Activated CD4-positive, alpha-beta T cell treated with anti-CD3 and anti-CD28 coated beads, Interleukin-10, Interleukin-2, amounts not matched to agents 100 ng/mL and 50 ng/mL, durations not matched to agents 16 hours and 8 hours (primary cell): ENCODE measurements around the gene SCYL2.
"Not testable (repeated sequence)": the region's sequence is repeated elsewhere in the genome, so short reads cannot be mapped to it uniquely, and the experiment has no call there.

Experiments used
- DNase-seq: peaks from one replicate; pipeline ENCODE4 v3.0.0-alpha.2; 2020

The SCYL2 gene

DNA sequence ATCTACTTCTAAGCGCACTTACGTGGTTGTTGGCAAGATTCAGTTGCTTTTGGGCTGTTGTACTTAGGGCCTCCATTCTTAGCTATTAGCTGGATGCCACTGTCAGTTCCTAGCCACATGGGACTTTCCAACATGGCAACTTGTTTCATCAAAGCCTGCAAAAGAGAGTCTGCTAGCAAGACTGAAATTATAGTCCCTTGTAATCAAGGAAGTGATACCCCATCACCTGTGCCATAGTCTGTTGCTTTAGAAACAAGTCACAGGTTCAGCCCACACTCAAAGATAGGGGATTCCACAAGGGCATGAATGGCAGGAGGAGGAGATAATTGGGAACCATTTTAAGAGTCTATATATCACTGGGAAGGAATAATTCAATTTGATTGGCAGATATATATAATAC lies 62.8 kb downstream of the SCYL2 start:
- DNase-seq = no peak

DNA sequence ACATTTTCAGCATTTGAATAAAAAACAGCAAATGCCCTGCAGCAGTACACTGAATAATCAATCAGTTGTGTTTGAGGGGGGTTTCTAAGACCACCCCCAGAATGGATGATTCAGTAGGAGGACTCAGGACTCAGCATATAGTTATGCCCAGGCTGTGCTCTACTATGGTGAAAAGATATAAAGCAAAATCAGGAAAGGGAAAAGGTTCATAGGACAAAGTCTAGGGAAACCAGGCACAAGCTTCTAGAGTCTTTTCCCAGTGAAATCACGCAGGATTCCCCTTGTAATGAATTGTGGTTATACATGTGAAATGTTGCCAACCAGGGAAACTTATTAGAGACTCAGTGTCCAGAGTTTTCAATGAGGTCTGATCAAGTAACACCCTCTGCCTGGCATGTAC lies 64.9 kb downstream of the SCYL2 start:
- no peak for DNase-seq

DNA sequence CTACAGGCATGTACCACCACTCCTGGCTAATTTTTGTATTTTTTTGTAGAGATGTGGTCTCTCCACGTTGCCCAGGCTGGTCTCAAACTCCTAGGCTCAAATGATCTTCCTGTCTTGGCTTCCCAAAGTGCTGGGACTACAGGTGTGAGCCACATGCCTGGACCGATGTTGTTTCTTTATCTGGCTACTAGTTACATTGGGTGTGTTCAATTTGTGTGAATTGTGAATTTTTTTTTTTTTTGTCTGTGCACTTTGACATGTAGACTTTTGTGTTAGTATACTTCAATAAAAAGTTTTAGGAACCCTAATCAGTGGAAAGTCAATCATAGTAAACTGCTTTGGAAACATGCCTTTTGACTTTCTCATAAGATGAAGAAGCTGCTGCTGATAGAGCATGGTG lies 65.9 kb downstream of the SCYL2 start:
- no peak for DNase-seq

DNA sequence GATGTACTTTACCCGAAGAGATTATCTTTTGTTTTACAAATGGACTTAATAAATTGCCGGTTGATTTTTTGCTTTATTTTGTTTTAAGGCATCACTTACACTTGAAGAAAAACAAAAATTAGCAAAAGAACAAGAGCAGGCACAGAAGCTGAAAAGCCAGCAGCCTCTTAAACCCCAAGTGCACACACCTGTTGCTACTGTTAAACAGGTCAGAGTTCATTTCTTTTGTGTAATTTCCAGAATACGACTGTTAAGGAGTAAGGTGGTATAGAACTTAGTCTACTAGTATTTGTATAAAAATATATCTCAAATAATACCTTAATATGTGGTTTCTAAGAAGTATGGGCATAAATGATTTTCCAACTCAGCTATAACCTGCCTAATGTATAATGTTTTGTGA lies 70.3 kb downstream of the SCYL2 start:
- no peak for DNase-seq

DNA sequence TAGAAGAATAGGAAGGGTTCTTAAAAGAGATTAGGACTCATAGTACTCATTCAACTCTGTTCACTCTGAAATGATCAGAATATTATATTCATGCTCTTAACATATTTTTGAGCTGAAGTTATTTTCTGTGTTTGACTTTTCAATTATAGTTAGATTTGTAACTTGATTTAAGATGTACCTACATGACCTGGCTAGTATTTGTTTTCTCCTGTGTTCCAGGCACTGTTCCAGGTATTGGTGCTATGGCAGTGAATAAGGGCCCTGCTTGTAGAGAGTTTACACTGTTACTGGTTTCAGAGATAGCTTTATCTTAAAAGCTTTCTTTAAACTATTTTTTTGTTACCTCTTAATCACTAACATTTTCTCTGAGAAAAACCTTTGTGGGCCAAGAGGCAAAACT lies 70.8 kb downstream of the SCYL2 start:
- no peak for DNase-seq

DNA sequence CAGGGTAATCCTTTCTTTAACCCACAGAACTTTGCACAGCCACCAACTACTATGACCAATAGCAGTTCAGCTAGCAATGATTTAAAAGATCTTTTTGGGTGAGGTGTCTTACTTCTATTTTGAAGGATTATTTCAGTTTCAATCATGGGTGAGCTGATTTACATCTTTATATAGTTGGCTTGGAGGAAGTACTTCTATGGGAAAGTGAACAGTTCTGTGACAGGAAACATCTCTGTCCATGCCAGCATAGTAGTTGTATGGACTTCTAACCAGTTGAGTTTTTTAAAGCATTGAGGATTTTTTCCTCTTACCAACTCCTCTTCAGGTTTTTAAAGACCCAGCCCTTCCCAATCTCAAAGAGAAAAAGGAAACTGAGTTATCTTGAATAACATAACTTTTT lies 72.1 kb downstream of the SCYL2 start:
- no peak for DNase-seq

DNA sequence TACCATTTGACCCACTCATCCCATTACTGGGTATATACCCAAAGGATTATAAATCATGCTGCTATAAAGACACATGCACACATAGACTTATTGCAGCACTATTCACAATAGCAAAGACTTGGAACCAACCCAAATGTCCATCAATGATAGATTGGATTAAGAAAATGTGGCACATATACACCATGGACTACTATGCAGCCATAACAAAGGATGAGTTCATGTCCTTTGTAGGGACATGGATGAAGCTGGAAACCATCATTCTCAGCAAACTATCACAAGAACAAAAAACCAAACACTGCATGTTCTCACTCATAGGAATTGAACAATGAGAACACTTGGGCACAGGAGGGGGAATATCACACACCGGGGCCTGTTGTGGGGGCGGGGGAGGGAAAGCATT lies 75.9 kb downstream of the SCYL2 start:
- DNase-seq = not testable (repeated sequence)

DNA sequence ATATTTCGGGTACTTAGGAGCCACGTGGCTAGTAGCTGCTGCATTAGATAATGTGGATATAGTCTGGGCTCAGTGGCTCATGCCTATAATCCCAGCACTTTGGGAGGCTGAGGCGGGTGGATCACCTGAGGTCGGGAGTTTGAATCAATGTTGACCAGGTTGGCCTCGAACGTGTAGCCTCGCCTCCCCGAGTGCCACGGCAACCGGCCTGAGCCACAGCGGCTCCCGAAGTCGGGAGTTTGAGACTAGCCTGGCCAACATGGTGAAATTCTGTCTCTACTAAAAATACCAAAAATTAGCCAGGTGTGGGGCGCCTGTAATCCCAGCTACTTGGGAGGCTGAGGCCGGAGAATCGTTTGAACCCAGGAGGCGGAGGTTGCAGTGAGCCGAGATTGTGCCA lies 77.4 kb downstream of the SCYL2 start:
- not testable (repeated sequence) for DNase-seq

DNA sequence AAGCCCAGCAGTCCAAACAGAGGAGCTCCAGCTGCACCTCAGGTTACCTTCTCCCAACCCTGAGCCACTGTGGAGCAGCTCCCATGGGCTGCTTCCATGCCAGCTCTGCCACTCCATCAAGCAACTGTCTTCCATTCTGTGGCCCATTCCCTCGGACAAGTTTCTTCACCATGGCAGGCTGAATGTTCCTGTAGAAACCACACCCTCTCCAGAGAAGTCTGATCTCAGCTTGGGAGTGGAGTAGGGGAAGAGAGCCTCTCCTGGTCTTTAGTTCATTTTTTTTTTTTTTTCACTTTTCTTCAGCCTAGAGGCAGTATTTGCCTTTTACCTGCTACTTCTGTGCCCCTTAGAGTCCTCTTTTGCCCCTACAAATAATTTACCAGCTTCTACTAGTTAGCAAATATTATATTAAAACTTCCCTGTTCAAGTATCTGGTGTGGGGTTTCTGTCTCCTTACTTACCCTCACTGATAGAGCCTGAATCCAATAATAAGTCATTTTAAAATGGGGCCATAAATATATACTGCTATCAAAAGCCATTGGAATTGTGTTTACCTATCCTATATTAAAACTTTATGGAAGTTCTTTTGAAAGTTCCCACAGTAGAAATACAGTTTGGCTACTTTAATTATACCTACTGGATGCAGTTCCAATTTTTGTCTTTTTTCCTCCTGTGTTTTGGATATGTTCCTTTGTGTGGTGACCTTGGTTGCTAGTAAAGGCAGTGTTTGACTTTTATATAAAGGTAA lies 78.2 kb downstream of the SCYL2 start:
- DNase-seq = no peak

DNA sequence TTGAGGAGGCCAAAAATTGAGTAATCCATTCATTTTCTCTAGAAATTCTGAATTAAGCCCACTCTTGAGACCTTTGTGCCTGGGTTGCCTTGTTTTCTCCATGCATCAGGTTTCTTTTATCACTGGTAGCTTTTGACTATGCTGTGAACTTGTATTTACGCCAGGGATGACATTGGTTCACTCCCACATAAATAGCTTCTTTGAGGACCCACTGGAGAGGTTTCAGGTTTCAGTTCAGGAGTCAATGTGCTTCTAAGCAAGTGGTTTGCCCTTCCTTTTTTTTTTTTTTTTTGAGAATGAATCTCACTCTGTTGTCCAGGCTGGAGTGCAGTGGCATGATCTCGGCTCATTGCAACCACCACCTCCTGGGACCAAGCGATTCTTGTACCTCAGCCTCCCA lies 79.7 kb downstream of the SCYL2 start:
- DNase-seq = no peak

DNA sequence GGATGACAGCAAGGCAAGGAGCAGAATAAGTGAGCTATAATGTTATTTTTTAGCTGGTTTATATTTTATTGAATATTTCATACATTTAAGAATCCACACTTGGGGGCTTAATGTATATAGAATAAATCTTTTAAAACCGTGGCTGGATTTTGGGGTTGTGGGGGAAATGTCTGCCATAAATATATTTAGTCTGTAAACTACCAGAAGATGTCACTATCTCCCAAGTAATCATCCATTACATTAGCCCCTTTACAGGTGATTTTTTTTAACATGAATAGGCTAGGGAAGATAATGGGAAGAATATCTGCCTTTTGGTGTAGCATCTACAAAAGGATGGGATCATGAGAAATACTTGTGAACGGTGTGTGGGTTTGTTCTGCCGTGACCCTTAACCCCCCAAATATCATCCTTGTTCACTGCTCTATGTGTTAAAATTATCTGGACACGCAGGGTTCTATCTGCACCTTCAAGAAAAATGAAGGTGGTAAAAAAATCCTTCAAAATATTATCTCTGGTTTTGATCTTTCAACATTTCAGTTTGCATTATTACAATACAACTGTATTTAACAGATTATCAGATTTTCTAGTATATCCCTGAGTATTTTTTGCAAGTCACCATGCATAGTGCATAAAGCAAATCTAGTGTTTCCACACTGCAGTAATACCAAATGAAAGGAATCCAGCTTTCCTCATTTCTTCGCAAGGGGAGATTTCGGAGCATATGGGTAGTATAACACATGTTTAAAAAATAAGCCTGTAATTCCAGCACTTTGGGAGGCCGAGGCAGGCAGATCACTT lies 81.9 kb downstream of the SCYL2 start:
- no peak for DNase-seq

DNA sequence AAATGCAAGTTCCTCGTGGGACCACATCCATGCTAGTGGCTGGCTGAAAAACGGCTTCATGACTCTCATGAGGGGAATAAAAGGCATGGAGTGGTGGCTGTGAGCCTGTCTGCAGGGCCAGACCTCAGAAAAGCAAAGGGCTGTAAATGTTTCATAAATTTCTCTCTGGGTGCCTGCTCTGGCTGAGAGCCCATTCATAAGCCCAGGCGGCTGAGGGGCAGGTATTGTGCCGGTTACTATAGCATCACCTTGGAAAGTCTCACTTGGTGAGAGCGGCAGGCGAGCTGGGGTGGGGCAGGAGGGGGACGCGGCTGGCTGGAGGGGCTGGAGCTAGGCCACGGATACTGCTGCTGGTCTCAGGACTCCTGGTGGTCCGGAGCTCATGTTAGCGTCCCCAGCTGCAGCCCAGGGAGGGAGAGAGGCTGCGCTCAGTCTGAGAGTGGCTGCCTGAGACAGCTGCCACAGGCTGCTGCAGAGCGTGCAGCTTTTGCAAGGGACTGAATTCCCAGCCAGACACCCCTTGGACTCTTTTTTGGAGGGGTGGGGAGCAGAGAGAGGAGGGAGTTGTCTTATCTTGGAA lies 89.8 kb downstream of the SCYL2 start, which contains the start of gene SLC17A8:
Gene SLC17A8, plus strand, starts transcription at position 431 of the 580 bp plus-strand sequence. CDS start 318 bp downstream, outside the sequence.
- DNase-seq = no peak

DNA sequence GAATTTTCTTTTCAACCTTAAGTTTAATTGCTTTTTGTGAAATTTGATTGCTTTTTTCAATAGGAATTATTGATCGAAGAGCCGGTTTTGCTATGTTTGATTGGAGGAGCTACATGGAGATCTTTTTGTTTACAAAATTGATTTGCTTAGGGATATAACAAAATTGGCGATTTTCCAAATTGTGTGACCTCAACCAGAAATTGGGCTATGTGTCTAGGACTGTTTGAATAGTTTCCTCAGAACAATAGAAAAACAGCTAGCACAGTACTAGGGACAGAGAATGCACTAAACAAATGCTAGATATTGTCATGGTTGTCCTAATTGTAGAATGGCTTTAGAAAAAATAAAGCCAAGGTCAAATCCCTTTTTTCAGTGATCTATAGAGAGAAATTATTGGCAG lies 92.3 kb downstream of the SCYL2 start:
- DNase-seq = no peak

DNA sequence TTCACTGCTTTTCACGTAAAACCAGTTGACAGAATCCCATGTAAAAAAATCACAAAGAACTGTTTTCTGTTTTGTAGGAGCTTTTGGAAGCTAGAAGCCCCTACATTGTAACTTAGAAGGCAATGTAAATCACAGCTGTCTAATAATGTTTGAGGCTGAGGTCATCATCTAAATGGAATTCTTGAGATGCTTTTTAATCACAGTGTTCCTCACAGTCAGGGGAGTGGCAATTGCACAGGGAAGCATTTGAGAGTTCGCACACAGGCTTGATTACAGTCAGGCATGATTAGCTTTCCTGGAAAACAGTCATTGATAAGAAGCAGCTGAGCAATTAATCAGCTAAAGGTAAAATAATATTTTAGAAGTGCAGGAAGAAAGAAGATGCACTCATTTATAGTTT lies 92.8 kb downstream of the SCYL2 start:
- no peak for DNase-seq

DNA sequence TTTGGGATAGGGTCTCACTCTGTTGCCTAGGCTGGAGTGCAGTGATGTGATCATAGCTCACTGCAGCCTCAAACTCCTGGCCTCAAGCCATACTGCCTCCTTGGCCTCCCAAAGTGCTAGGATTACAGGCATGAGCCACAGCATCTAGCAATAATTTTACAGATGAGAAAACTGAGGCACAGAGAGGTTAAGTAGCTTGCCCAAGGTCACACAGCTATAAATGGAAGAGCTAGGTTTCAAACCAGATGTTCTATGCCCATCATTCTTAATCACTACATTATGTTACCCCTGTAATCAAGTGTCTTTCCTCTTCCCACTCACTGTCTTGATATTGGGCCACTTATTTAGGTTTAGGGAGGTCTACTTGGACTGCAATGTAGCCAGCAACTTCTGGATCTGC lies 93.5 kb downstream of the SCYL2 start:
- DNase-seq = no peak

DNA sequence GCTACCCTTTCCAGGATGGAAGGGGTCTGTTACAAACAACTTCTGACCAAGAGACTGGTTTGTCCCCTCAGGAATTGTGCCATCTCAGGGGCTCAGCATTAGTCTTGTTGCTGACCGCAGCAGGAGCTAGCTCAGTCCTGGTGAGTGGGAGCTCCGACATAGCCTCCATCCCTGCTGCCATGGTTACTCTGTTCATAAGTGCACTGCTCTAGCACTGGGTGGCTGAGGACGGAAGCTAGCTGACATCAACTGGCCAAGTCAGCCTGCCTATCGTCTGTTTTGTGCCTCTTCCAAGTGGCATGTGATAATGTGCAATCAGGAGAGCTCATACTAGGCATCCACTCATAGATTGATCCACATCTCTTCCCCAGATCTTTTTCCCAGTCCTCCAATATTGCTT lies 97.3 kb downstream of the SCYL2 start:
- DNase-seq = no peak

DNA sequence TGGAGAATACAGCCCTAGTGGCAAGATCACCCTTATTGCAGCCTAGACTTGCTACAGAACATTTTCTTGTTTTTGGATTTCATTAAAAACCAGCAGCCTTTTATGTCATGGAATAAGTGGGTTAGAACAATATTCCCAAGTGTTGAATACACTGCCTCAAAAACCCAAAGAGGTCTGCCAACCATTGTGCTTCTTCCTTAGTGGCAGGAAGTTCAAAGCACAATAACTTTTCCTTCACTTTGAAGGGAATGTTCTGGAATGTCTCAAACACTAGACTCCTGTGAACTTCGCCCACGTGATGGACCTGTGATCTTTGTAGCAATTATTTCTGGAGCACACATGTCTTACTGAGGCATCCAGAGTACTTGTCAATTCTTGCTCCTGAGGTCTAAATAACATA lies 98.4 kb downstream of the SCYL2 start:
- DNase-seq = no peak

DNA sequence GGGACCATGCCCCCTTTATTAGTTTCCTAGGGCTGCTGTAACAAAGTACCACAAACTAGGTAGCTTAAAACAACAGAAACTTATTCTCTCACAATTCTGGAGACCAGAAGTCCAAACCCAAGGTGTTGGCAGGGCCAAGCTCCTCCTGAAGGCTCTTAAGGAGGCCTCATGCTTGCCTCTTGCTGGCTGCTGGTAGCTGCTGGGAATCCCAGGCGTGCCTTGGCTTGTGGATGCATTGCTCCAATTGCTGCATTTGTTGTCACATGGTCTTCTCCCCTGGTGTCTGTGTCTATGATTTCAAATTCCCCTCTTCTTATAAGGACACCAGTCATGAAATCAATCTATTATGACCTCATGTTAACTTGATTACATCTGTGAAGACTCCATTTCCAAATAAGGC lies 101.1 kb downstream of the SCYL2 start:
- DNase-seq = no peak

DNA sequence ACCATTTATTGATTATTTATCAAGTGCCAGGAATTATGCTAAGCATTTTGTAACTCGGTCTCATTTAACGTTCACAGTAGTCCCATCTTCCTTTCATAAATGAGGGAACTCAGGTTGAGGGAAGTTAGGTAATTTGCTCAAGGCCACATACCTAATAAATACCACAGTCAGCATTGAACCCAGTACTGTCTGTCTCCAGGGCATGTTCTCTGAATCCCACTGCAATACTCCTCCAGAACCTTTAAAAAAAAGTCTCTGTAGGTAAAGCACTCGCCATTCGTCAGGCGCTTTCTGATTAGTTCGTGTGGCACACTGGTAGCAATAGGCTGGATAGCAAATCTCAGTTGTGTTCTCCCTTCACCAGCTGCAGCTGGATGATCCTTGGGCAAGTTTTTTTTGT lies 104.2 kb downstream of the SCYL2 start:
- DNase-seq = no peak

DNA sequence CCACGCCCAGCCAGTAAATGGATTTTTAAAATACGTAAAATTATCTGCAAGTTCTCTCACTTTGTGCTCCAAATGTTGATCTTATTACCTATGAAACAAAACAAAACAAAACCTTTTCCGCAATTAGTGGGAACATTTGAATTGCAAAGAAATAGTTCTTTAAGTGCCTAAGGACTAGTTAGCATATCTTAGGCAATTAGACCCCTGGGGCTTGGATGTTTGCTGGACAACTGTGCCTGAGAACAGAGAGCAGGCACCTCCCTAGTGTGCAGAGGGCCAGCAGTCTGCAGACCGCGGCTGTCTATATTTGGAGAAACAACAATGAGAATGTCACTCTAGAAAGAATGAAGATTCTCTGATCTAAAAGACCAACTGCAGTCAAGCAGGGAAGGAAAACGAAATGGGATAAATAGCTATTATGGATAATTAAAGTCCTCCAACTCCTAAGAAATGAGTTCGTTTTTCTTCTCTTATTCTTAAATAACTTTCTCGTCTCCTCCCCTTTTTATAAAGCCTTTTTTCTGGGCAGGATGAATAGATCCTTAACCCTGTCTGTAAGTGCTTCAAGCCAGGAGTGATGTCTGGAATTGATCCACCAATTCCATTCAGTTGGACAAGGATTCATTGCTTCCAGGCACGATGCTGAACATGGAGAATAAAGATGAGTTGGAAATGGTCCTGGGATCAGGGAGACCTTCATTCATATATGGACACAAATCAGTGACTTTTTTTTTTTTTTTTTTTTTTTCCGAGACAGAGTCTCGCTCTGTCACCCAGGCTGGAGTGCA lies 106.1 kb downstream of the SCYL2 start:
- DNase-seq = no peak

DNA sequence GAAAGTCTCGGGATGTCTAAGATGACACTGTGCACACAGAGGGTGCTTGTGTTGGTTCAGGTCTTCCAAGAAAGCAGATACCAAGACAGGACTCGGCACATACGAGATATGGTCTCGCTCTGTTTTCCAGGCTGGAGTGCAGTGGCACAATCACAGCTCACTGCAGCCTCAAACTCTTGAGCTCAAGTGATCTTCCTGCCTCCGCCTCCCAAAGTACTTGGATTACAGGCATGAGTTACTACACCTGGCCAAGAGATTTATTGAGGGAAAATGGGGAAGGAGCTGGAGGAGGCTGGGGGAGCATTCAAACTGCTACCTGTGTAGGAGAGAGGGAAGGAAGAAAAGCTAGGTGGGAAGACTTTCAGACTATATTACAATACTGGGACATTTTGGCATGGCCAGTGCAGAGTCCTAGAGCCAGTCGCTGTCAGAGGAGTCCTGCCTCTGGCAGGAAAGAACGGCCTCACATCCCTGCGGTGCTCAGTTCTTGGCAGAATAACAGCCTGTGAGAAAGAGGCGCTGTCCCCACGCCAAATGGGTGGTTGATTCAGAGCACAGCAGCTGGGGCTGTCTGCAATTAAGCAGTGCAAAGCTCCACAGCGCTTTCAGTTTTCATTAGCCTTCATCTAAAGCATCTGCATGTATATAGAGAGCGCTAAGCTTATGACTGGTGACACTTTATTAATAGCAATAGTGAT lies 108.2 kb downstream of the SCYL2 start:
- DNase-seq = no peak

DNA sequence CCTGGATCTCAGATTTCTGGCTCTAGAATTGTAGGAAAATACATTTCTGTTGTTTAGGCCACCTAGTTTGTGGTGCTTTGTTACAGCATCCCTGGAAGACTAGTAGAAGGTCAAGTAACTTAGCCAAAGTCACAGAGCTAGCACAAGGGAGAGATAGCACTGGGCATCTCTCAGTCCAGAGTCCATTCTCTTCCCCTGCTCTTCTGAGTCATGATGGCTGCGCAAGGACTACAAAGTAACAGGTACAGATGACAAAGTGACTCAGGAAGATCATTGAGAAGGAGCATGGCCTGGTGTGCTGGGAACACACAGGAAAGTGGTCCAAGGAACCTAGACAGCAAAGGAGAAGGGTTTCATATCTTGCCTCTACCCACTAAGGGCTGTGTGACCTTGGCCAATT lies 109.2 kb downstream of the SCYL2 start:
- DNase-seq = no peak

DNA sequence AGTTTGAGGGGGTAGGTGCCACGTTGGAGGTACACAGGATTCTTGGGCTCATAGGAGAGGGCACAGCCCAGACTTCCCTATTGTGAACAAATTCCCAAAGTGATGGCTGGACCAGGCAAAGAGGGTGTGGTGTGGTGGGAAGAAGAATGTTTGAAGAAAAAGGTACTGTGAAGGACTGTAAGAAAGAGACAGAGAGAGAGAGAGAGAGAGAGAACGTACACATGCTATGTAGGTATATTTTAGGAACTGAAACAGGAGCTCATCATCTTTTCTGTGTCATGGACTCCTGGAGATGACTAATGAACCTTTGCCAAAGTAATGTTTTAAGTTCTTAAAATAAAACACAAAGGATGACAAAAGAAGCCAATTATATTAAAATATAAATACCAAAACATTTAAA lies 114.4 kb downstream of the SCYL2 start:
- DNase-seq = no peak
